ENCODE measurements around the gene CAAP1. TPM values are rescaled to one million over a fixed set of nuclear protein-coding genes. Genes with fewer than 3 reads are reported as not detected.
"Not testable (repeated sequence)": the region's sequence is repeated elsewhere in the genome, so short reads cannot be mapped to it uniquely, and the experiment has no call there.

CAAP1 gene
- total and polyA plus RNA-seq, 4 donors = 21.1 to 33.7 (median 25.3) TPM

- no peaks in the 10 kb centered on the region for H3K9me3 ChIP-seq (ENCODE audit: control insufficient read depth, insufficient read depth, low read length)
- H3K27ac ChIP-seq (ENCODE audit: low read depth, low read length) = no peak overlapping the region
- H3K27me3 ChIP-seq (ENCODE audit: control insufficient read depth, insufficient read depth, low read length) = no peaks in the 10 kb centered on the region
- DNase-seq (ENCODE audit: low read depth in 4 of 6, low spot score in 6 of 6) = no peak
- no peak overlapping the region for H3K4me3 ChIP-seq (ENCODE audit: low read depth, low read length)
- no CpG with 5 or more reads among the region's 2 CpGs for WGBS (ENCODE audit: insufficient coverage)
- no peaks in the 10 kb centered on the region for H3K4me1 ChIP-seq (ENCODE audit: control insufficient read depth, insufficient read depth, low read length)
- peaks cover 7% of the 10 kb centered on the region for H3K36me3 ChIP-seq (ENCODE audit: control insufficient read depth, insufficient read depth, low read length)
These were observed 20.6 kb upstream of the CAAP1 start for GRCh38 chr9:26913138-26913668.

GRCh38 chr9:26904671-26905070, 12.1 kb upstream of the CAAP1 start:
- Histone ChIP-seq H3K4me3 (ENCODE audit: low read depth, low read length) (no peak overlapping the region), H3K4me1 (ENCODE audit: control insufficient read depth, insufficient read depth, low read length) (no peaks in the 10 kb centered on the region), H3K27ac (ENCODE audit: low read depth, low read length) (no peak overlapping the region), H3K9me3 (ENCODE audit: control insufficient read depth, insufficient read depth, low read length) (no peaks in the 10 kb centered on the region), H3K36me3 (ENCODE audit: control insufficient read depth, insufficient read depth, low read length) (peaks cover 15% of the 10 kb centered on the region), H3K27me3 (ENCODE audit: control insufficient read depth, insufficient read depth, low read length) (no peaks in the 10 kb centered on the region)
- WGBS (ENCODE audit: insufficient coverage) = no CpG with 5 or more reads among the region's 1 CpG
- no peak for DNase-seq (ENCODE audit: low read depth in 4 of 6, low spot score in 6 of 6)

- Histone ChIP-seq H3K9me3 (ENCODE audit: control insufficient read depth, insufficient read depth, low read length) (no peaks in the 10 kb centered on the region), H3K4me3 (ENCODE audit: low read depth, low read length) (no peak overlapping the region), H3K4me1 (ENCODE audit: control insufficient read depth, insufficient read depth, low read length) (no peaks in the 10 kb centered on the region), H3K36me3 (ENCODE audit: control insufficient read depth, insufficient read depth, low read length) (peaks cover 15% of the 10 kb centered on the region), H3K27ac (ENCODE audit: low read depth, low read length) (no peak overlapping the region), H3K27me3 (ENCODE audit: control insufficient read depth, insufficient read depth, low read length) (no peaks in the 10 kb centered on the region)
- WGBS (ENCODE audit: insufficient coverage) = 60% methylated on average over 1 of the region's 3 CpGs
- no peak for DNase-seq (ENCODE audit: low read depth in 4 of 6, low spot score in 6 of 6)
These were observed 11.5 kb upstream of the CAAP1 start for GRCh38 chr9:26904070-26904469.

GRCh38 chr9:26893030-26893676, 551 bp upstream of the CAAP1 start:
- H3K27ac ChIP-seq (ENCODE audit: low read depth, low read length) = peak overlapping the region; percentile 99
- 21% methylated on average over 3 of the region's 7 CpGs for WGBS (ENCODE audit: insufficient coverage)
- H3K27me3 ChIP-seq (ENCODE audit: control insufficient read depth, insufficient read depth, low read length) = no peaks in the 10 kb centered on the region
- DNase-seq (ENCODE audit: low read depth in 4 of 6, low spot score in 6 of 6) = peak in 2 of 6 donors; percentile 2 to 11
- peaks cover 10% of the 10 kb centered on the region for H3K4me1 ChIP-seq (ENCODE audit: control insufficient read depth, insufficient read depth, low read length)
- H3K9me3 ChIP-seq (ENCODE audit: control insufficient read depth, insufficient read depth, low read length) = no peaks in the 10 kb centered on the region
- peaks cover 3% of the 10 kb centered on the region for H3K36me3 ChIP-seq (ENCODE audit: control insufficient read depth, insufficient read depth, low read length)
- H3K4me3 ChIP-seq (ENCODE audit: low read depth, low read length) = peak overlapping the region; percentile 93

- H3K9me3 ChIP-seq (ENCODE audit: control insufficient read depth, insufficient read depth, low read length) = no peaks in the 10 kb centered on the region
- H3K4me3 ChIP-seq (ENCODE audit: low read depth, low read length) = peak overlapping the region; percentile 93
- WGBS (ENCODE audit: insufficient coverage) = 0% methylated on average over 1 of the region's 14 CpGs
- peak in 1 of 6 donors; percentile 3 for DNase-seq (ENCODE audit: low read depth in 4 of 6, low spot score in 6 of 6)
- H3K27ac ChIP-seq (ENCODE audit: low read depth, low read length) = peak overlapping the region; percentile 99
- peaks cover 7% of the 10 kb centered on the region for H3K36me3 ChIP-seq (ENCODE audit: control insufficient read depth, insufficient read depth, low read length)
- H3K27me3 ChIP-seq (ENCODE audit: control insufficient read depth, insufficient read depth, low read length) = no peaks in the 10 kb centered on the region
- peaks cover 10% of the 10 kb centered on the region for H3K4me1 ChIP-seq (ENCODE audit: control insufficient read depth, insufficient read depth, low read length)
These were observed 876 bp downstream of the CAAP1 start for GRCh38 chr9:26891726-26892125.

- Histone ChIP-seq H3K4me1 (ENCODE audit: control insufficient read depth, insufficient read depth, low read length) (peaks cover 10% of the 10 kb centered on the region), H3K27ac (ENCODE audit: low read depth, low read length) (no peak overlapping the region), H3K4me3 (ENCODE audit: low read depth, low read length) (no peak overlapping the region), H3K36me3 (ENCODE audit: control insufficient read depth, insufficient read depth, low read length) (peaks cover 7% of the 10 kb centered on the region), H3K27me3 (ENCODE audit: control insufficient read depth, insufficient read depth, low read length) (no peaks in the 10 kb centered on the region), H3K9me3 (ENCODE audit: control insufficient read depth, insufficient read depth, low read length) (no peaks in the 10 kb centered on the region)
- WGBS (ENCODE audit: insufficient coverage) = 78% methylated on average over 1 of the region's 1 CpG
- DNase-seq (ENCODE audit: low read depth in 4 of 6, low spot score in 6 of 6) = no peak
These were observed 4.3 kb downstream of the CAAP1 start for GRCh38 chr9:26888271-26888670.

GRCh38 chr9:26882154-26882553, 10.4 kb downstream of the CAAP1 start:
- peaks cover 28% of the 10 kb centered on the region for H3K36me3 ChIP-seq (ENCODE audit: control insufficient read depth, insufficient read depth, low read length)
- peaks cover 10% of the 10 kb centered on the region for H3K9me3 ChIP-seq (ENCODE audit: control insufficient read depth, insufficient read depth, low read length)
- no peaks in the 10 kb centered on the region for H3K27me3 ChIP-seq (ENCODE audit: control insufficient read depth, insufficient read depth, low read length)
- no peak for DNase-seq (ENCODE audit: low read depth in 4 of 6, low spot score in 6 of 6)
- WGBS (ENCODE audit: insufficient coverage) = 94% methylated on average over 3 of the region's 3 CpGs
- H3K4me1 ChIP-seq (ENCODE audit: control insufficient read depth, insufficient read depth, low read length) = no peaks in the 10 kb centered on the region
- no peak overlapping the region for H3K4me3 ChIP-seq (ENCODE audit: low read depth, low read length)
- H3K27ac ChIP-seq (ENCODE audit: low read depth, low read length) = no peak overlapping the region

GRCh38 chr9:26880262-26880661, 12.3 kb downstream of the CAAP1 start:
- Histone ChIP-seq H3K27ac (ENCODE audit: low read depth, low read length) (no peak overlapping the region), H3K27me3 (ENCODE audit: control insufficient read depth, insufficient read depth, low read length) (no peaks in the 10 kb centered on the region), H3K9me3 (ENCODE audit: control insufficient read depth, insufficient read depth, low read length) (peaks cover 10% of the 10 kb centered on the region), H3K4me3 (ENCODE audit: low read depth, low read length) (no peak overlapping the region), H3K4me1 (ENCODE audit: control insufficient read depth, insufficient read depth, low read length) (no peaks in the 10 kb centered on the region), H3K36me3 (ENCODE audit: control insufficient read depth, insufficient read depth, low read length) (peaks cover 23% of the 10 kb centered on the region)
- no peak for DNase-seq (ENCODE audit: low read depth in 4 of 6, low spot score in 6 of 6)
- WGBS (ENCODE audit: insufficient coverage) = 98% methylated on average over 4 of the region's 4 CpGs

GRCh38 chr9:26875155-26875554, 17.4 kb downstream of the CAAP1 start:
- H3K4me3 ChIP-seq (ENCODE audit: low read depth, low read length); H3K9me3 ChIP-seq (ENCODE audit: control insufficient read depth, insufficient read depth, low read length); H3K4me1 ChIP-seq (ENCODE audit: control insufficient read depth, insufficient read depth, low read length); DNase-seq (ENCODE audit: low read depth in 4 of 6, low spot score in 6 of 6); H3K27ac ChIP-seq (ENCODE audit: low read depth, low read length); H3K27me3 ChIP-seq (ENCODE audit: control insufficient read depth, insufficient read depth, low read length): not testable (repeated sequence)
- peaks cover 10% of the 10 kb centered on the region for H3K36me3 ChIP-seq (ENCODE audit: control insufficient read depth, insufficient read depth, low read length)
- whole genome bisulfite sequencing (ENCODE audit: insufficient coverage) = no CpG with 5 or more reads among the region's 3 CpGs

GRCh38 chr9:26870292-26870691, 22.3 kb downstream of the CAAP1 start:
- WGBS (ENCODE audit: insufficient coverage) = no CpG with 5 or more reads among the region's 8 CpGs
- H3K27me3 ChIP-seq (ENCODE audit: control insufficient read depth, insufficient read depth, low read length) = no peaks in the 10 kb centered on the region
- no peak overlapping the region for H3K27ac ChIP-seq (ENCODE audit: low read depth, low read length)
- peaks cover 3% of the 10 kb centered on the region for H3K36me3 ChIP-seq (ENCODE audit: control insufficient read depth, insufficient read depth, low read length)
- no peaks in the 10 kb centered on the region for H3K4me1 ChIP-seq (ENCODE audit: control insufficient read depth, insufficient read depth, low read length)
- no peak overlapping the region for H3K4me3 ChIP-seq (ENCODE audit: low read depth, low read length)
- H3K9me3 ChIP-seq (ENCODE audit: control insufficient read depth, insufficient read depth, low read length) = no peaks in the 10 kb centered on the region
- no peak for DNase-seq (ENCODE audit: low read depth in 4 of 6, low spot score in 6 of 6)

Data from spinal cord (tissue), 10 donors.